Activated CD4-positive, alpha-beta T cell treated with anti-CD3 and anti-CD28 coated beads for 24 hours (primary cell): ENCODE results near the gene RXFP4.
"Not testable (repeated sequence)": the region's sequence is repeated elsewhere in the genome, so short reads cannot be mapped to it uniquely, and the experiment has no call there.

Experiments used
- DNase-seq, 2 donors: peaks; one replicate each; pipeline ENCODE4 v3.0.0-alpha.2; 2020; ENCODE audit warnings: low read depth in 2 of 2

The RXFP4 gene, protein sequence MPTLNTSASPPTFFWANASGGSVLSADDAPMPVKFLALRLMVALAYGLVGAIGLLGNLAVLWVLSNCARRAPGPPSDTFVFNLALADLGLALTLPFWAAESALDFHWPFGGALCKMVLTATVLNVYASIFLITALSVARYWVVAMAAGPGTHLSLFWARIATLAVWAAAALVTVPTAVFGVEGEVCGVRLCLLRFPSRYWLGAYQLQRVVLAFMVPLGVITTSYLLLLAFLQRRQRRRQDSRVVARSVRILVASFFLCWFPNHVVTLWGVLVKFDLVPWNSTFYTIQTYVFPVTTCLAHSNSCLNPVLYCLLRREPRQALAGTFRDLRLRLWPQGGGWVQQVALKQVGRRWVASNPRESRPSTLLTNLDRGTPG

GRCh38 chr1:155940993-155941844, at the start of gene RXFP4:
Gene RXFP4 (plus strand): TSS chr1:155941638. CDS start chr1:155941710, 72 bp downstream.
- DNase-seq: no peak

GRCh38 chr1:155892796-155893195, 48.6 kb upstream of the RXFP4 start:
- DNase-seq: no peak

DNA sequence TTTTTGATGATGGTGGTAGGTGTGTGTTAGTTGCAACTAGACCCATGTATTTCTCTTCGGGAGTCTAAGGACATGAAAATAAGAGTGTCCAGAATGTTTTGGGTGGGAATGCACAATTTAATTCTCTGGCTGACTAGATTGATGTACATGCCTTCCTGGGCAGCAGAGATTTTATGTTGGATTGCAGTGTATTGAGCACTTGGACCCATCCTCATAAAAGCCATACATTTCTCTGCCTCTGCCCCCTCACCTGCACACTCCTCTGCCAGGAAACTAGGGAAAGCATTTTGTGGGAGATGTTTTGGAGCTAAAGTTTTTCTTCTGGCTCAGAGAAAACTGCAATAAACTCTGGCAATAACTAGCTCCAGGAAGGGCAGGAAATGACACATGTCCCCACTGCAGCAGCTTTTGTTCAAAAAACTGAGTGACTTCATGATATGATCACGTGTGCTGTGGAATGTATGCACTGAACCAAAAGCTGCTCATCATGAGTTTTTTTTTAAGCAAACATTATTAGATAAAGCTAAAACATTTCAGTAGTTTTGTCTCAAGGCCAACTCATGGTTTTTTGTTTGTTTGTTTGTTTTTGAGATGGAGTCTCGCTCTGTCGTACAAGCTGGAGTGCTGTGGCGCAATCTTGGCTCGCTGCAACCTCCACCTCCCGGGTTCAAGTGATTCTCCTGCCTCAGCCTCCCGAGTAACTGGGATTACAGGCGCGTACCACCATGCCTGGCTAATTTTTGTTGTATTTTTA, 47.9 kb upstream of the RXFP4 start:
- DNase-seq: no peak

GRCh38 chr1:155895617-155896016, 45.8 kb upstream of the RXFP4 start:
- not testable (repeated sequence) for DNase-seq

DNA sequence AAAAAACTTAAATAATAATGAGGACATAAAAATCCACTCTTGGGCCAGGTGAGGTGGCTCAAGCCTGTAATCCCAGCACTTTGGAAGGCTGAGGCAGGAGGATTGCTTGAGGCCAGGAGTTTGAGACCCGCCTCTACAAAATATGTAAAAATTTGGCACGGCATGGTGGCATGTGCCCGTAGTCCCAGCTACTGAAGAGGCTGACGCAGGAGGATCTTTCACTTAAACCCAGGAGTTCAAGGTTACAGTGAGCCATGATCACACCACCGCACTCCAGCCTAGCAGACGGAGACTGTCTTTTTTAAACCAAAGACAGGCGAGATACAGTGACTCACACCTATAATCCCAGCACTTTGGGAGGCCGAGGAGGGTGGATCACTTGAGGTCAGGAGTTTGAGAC, 45.0 kb upstream of the RXFP4 start:
- DNase-seq: not testable (repeated sequence)

- no peak for DNase-seq
Observed at GRCh38 chr1:155897746-155898145, 43.7 kb upstream of the RXFP4 start.

DNA sequence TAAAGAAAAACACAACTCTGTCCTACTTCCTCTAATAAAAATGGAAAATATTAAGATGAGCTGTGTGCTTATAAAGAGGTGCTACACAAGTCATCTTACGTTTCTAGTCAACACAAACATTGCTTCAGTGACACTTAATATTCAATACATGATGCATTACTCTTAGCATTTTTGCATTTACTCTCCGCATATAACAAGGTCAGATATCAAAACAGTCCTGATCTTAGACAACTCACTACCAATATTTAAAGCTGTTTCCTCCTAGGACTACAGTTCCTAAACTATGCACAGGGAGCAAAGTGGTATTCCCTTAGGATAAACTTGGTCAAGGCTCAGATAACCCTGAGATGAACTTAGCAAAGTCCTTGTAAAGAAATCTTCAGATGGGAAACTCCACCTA, 42.5 kb upstream of the RXFP4 start:
- DNase-seq: no peak

GRCh38 chr1:155899683-155900082, 41.8 kb upstream of the RXFP4 start:
- no peak for DNase-seq

DNA sequence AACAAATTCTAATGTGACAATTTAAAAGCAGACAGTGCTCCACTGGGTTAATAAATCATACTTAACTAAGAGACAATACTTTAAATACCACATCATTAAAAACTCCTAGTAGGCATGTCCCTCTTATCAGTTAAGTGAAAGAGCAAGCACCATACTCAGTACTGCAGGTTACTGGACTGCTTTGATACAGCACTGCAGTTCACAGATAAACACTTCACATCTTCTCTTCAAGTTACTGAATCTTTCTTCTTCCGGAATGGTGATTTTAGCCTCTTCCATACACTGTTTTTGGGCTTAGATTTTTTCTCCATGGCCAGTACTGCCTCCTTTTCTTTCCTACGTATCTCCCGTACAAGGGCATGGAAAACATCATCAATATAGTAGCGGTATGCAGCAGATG, 41.3 kb upstream of the RXFP4 start:
- DNase-seq: no peak

DNA sequence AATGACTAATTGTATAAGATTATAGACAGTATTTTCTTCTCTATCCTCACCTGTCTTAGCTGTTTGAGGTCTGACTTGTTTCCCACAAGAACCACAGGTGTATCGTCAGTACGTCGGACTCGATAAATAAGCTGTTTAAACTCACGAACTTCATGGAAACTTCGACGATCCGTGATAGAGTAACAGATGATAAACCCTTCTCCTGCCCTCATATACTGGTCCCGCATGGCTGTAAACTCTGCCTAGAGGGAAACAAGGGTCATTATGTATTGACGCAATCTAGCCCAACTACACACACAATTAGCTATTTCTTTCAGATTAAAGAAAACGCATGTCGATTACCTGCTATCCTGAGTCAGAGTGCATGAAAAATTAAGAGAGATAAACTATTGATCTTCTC, 37.2 kb upstream of the RXFP4 start:
- DNase-seq: no peak

- no peak for DNase-seq
Observed at GRCh38 chr1:155909894-155910293, 31.5 kb upstream of the RXFP4 start.

- DNase-seq: no peak
Observed at GRCh38 chr1:155910621-155911121, 30.8 kb upstream of the RXFP4 start.

GRCh38 chr1:155911156-155912055, 30.0 kb upstream of the RXFP4 start, which contains the start of gene RIT1:
Gene RIT1 (minus strand): TSS chr1:155911349. CDS start chr1:155910761, 588 bp downstream.
- peak; percentile 77 to 82 for DNase-seq

- DNase-seq: no peak
Observed at GRCh38 chr1:155912056-155912536, 29.3 kb upstream of the RXFP4 start.

- DNase-seq: no peak
Observed at GRCh38 chr1:155913969-155914757, 27.3 kb upstream of the RXFP4 start.

DNA sequence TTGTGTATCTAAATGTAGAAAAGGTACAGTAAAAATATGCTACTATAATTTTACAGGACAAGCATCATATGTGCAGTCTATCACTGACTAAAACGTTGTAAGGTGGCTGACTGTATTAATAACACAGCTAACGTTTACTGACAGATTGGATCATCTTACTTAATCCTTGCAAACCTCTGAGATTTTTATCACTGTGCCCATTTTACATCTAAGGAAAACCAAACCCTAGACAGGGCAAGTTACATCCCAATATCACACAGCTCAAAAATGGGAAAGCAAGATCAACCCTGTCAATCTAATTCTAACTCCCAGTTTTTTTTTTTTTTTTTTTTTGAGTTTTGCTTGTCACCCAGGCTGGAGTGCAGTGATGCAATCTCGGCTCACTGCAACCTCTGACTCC, 22.8 kb upstream of the RXFP4 start:
- no peak for DNase-seq

DNA sequence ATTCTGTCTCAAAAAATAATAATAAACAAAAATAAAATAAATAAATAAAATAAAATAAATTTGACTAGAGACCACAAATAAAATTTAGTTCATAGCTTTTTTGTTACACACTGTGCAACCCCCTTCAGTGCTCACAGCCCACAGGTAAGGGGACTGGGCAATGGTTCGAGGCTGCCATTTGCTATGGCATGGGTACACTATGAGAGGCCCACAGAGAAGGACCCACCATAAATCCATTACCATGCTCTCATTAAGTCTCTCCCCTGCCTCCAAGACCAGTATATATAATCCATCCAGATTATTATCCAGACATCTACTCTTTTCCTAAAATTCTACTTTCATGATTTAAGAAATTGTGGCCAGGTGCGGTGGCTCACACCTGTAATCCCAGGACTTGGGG, 21.6 kb upstream of the RXFP4 start:
- DNase-seq: no peak

DNA sequence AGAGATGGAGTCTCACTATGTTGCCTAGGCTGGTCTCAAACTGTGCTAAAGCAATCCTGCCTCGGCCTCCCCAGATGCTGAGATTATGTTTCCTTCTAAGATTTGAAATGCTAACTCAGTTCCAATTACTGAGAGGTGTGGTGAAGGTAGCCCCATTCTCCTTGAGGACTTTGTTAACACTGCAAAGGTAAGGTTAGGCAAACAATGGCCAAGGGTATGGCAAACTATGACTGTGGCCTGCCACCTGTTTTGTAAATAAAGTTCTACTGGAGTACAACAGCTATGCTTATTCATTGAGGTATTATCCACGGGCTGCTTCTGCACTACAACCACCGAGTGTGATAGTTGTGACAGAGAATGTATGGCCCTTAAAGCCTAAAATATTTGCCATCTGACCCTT, 20.7 kb upstream of the RXFP4 start:
- no peak for DNase-seq

DNA sequence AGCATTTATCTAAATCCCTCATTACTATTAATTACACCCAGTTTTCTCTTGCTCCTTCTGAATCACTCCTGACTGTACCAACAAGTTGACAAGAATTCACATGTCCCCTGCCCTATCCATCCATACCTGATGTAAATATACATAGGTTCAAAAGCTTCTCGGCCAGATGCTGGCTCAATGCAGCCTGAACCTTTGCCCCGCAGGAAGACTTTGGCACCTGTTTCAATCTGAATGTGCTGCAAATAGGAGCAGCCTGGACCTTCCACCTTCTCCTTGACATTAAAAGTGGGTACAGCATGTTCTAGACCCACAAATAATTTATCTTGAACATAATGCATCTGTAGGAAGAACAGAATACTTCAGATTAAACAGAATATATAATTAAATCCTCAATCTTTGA, 15.9 kb upstream of the RXFP4 start:
- DNase-seq: no peak

DNA sequence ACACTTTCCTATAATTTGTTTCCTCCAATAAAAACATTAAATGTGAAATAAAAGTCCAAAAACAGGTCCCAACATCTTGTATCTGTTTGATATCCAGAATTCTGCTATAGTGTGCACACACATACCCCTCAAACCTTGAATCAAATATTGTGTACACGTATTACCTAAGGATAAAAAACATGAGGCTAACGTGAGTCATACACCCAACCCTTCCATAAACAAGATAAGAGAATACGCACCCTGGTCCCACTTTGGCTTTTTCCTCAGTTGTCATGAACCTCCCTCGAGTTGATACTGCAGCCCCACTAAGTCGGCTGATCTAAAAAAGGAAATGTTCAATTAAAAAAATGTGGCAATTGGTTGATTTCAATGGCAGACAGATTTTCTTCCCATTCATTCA, 12.4 kb upstream of the RXFP4 start:
- no peak for DNase-seq
